GM12878 (cell line): ENCODE measurements around the gene MFGE8.

Experiments used
- EP300 ChIP-seq, 2 experiments: fragments of 150-350 bp in 1 of 2; IDR thresholded peaks; 2 replicates each; pipeline ENCODE4 v1.6.1; 2011 to 2012; ENCODE audit warnings: low read depth in 2 of 2, low read length in 2 of 2, borderline replicate concordance in 1 of 2, improper control_type of control experiment in 1 of 2, inconsistent platforms in 1 of 2; ENCODE audit not compliant: control insufficient read depth in 1 of 2
- HCFC1 ChIP-seq: fragments of 150-350 bp; IDR thresholded peaks from 2 replicates; pipeline ENCODE4 v1.6.1; 2014; ENCODE audit warnings: low read length
- JUND ChIP-seq: IDR thresholded peaks from 2 replicates; pipeline ENCODE4 v1.6.1; 2012; ENCODE audit warnings: low read depth, mild to moderate bottlenecking, low read length, improper control_type of control experiment, moderate library complexity
- MXI1 ChIP-seq: fragments of 150-350 bp; IDR thresholded peaks from 2 replicates; pipeline ENCODE4 v1.6.1; 2011; ENCODE audit warnings: low read depth, mild to moderate bottlenecking, inconsistent platforms, low read length, improper control_type of control experiment
- MYC ChIP-seq: IDR thresholded peaks from 2 replicates; pipeline ENCODE4 v1.6.1; 2011; ENCODE audit warnings: mild to moderate bottlenecking, low read length, moderate library complexity, inconsistent platforms; ENCODE audit not compliant: insufficient read depth, insufficient replicate concordance, insufficient read length, severe bottlenecking
- NRF1 ChIP-seq: conservative IDR thresholded peaks from 2 replicates; pipeline ENCODE4 v1.6.1; 2011; ENCODE audit warnings: mild to moderate bottlenecking, low read depth, low read length, improper control_type of control experiment
- POLR2AphosphoS5 ChIP-seq: IDR thresholded peaks from 2 replicates; pipeline ENCODE4 v1.6.1; 2011; ENCODE audit warnings: mild to moderate bottlenecking, low read length, inconsistent platforms
- ZNF274 ChIP-seq: IDR thresholded peaks from one replicate; pipeline ENCODE4 v1.8.0; 2011; ENCODE audit not compliant: insufficient read length, insufficient read depth
- TF ChIP-seq, protein P1 (sequence below), 3 experiments: IDR thresholded peaks in 2 of 3; conservative IDR thresholded peaks in 1 of 3; 2 replicates each; pipeline ENCODE4 v1.5.1; 2011; ENCODE audit warnings: low read depth in 3 of 3, low read length in 3 of 3, mild to moderate bottlenecking in 3 of 3, control low read depth in 2 of 3, moderate library complexity in 2 of 3, inconsistent platforms in 1 of 3, mixed read lengths in 1 of 3; ENCODE audit not compliant: control insufficient read depth in 2 of 3, insufficient read depth in 1 of 3; ENCODE audit errors: extremely low read depth in 1 of 3

GRCh38 chr15:88864861-88865497 lies 48.2 kb downstream of the MFGE8 start:
- TF ChIP-seq, protein P1, sequence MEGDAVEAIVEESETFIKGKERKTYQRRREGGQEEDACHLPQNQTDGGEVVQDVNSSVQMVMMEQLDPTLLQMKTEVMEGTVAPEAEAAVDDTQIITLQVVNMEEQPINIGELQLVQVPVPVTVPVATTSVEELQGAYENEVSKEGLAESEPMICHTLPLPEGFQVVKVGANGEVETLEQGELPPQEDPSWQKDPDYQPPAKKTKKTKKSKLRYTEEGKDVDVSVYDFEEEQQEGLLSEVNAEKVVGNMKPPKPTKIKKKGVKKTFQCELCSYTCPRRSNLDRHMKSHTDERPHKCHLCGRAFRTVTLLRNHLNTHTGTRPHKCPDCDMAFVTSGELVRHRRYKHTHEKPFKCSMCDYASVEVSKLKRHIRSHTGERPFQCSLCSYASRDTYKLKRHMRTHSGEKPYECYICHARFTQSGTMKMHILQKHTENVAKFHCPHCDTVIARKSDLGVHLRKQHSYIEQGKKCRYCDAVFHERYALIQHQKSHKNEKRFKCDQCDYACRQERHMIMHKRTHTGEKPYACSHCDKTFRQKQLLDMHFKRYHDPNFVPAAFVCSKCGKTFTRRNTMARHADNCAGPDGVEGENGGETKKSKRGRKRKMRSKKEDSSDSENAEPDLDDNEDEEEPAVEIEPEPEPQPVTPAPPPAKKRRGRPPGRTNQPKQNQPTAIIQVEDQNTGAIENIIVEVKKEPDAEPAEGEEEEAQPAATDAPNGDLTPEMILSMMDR (IDR thresholded peaks at IDR 0.05 in 2 of 3, conservative IDR thresholded peaks at IDR 0.05 in 1 of 3; ENCODE audit: control insufficient read depth in 2 of 3, extremely low read depth in 1 of 3, insufficient read depth in 1 of 3, low read depth in 3 of 3, low read length in 3 of 3): no peak
- TF ChIP-seq MXI1 (no peak), EP300 (IDR thresholded peaks at IDR 0.05; ENCODE audit: borderline replicate concordance in 1 of 2, control insufficient read depth in 1 of 2, low read depth in 2 of 2, low read length in 2 of 2) (no peak), NRF1 (no peak), HCFC1 (no peak), JUND (no peak), ZNF274 (no peak), POLR2AphosphoS5 (no peak), MYC (no peak)
